CD4-positive, alpha-beta T cell (primary cell): Measurements from ENCODE around the gene MAP1LC3B. TPM values are rescaled to one million over a fixed set of nuclear protein-coding genes. Genes with fewer than 3 reads are reported as not detected.

ENCODE experiments used
- ATAC-seq: fragments of 200-7000 bp; cut with Tn5 transposase; one replicate; pipeline ENCODE4 v1.10.0; 2022; ENCODE audit warnings: mild to moderate bottlenecking; ENCODE audit not compliant: poor library complexity
- CTCF ChIA-PET: fragments of 350-600 bp; sonication (Branson Sonifier 250); formaldehyde crosslinking; loops from one replicate; lab custom pipeline; 2021; ENCODE audit warnings: antibody characterized with exemption, inconsistent platforms; lab: Charles Lee
- POLR2A ChIA-PET: fragments of 350-600 bp; sonication (Branson Sonifier 250); formaldehyde crosslinking; loops from one replicate; lab custom pipeline; 2021; ENCODE audit warnings: antibody characterized with exemption, inconsistent platforms; lab: Charles Lee
- DNase-seq, 14 experiments: peaks; one replicate each; pipeline ENCODE4 v3.0.0-alpha.2; 2013 to 2020; ENCODE audit warnings: mixed read lengths in 2 of 14
- H3K27ac ChIP-seq, 2 donors: one replicate each; pipeline versions ENCODE4 v1.5.1 to v1.7.0; 2013; ENCODE audit warnings: low read length in 2 of 2, low read depth in 1 of 2, mild to moderate bottlenecking in 1 of 2
- H3K27me3 ChIP-seq, 2 experiments: 1 replicate in 1 of 2; 2 replicates in 1 of 2; pipeline versions ENCODE4 v1.6.1 to v1.7.0; 2013; ENCODE audit warnings: low read length in 2 of 2, control low read depth in 1 of 2, mild to moderate bottlenecking in 1 of 2, moderate library complexity in 1 of 2; ENCODE audit not compliant: insufficient read depth in 2 of 2, control insufficient read depth in 1 of 2
- H3K36me3 ChIP-seq: one replicate; pipeline ENCODE4 v1.6.1; 2013; ENCODE audit warnings: low read length, control low read depth; ENCODE audit not compliant: insufficient read depth
- H3K4me1 ChIP-seq: one replicate; pipeline ENCODE4 v1.6.1; 2013; ENCODE audit warnings: low read length, control low read depth; ENCODE audit not compliant: insufficient read depth
- H3K4me3 ChIP-seq: one replicate; pipeline ENCODE4 v1.5.1; 2013; ENCODE audit warnings: mild to moderate bottlenecking, low read length, moderate library complexity
- H3K9me3 ChIP-seq, 2 experiments: 1 replicate in 1 of 2; 2 replicates in 1 of 2; pipeline versions ENCODE4 v1.6.1 to v1.7.0; 2013; ENCODE audit warnings: low read length in 2 of 2, mild to moderate bottlenecking in 2 of 2, control low read depth in 1 of 2, moderate library complexity in 1 of 2; ENCODE audit not compliant: control insufficient read depth in 1 of 2, insufficient read depth in 1 of 2
- H3K27ac Mint-ChIP-seq: one replicate; pipeline ENCODE4 v1.8.0; 2020; ENCODE audit warnings: mixed read lengths
- H3K27me3 Mint-ChIP-seq: one replicate; pipeline ENCODE4 v1.8.0; 2021; ENCODE audit warnings: mixed read lengths
- H3K36me3 Mint-ChIP-seq: one replicate; pipeline ENCODE4 v1.8.0; 2021; ENCODE audit warnings: low read depth, mixed read lengths
- H3K4me1 Mint-ChIP-seq: one replicate; pipeline ENCODE4 v1.8.0; 2021; ENCODE audit warnings: low read depth, mixed read lengths
- H3K4me3 Mint-ChIP-seq: one replicate; pipeline ENCODE4 v1.8.0; 2020; ENCODE audit warnings: mild to moderate bottlenecking, mixed read lengths
- H3K9me3 Mint-ChIP-seq: one replicate; pipeline ENCODE4 v1.8.0; 2020; ENCODE audit warnings: mixed read lengths
- intact Hi-C, 2 experiments: fragments of 100-400 bp; cut with DNase I in 1 of 2; cut with micrococcal nuclease in 1 of 2; formaldehyde crosslinking; loops; one replicate each; pipeline versions ENCODE4 v1.15.1 to v1.9.0; 2023 to 2025; cut with DNase I, micrococcal nuclease
- total RNA-seq, 174 experiments: library from RNA in 2 of 174; stranded (reverse) in 2 of 174; gene quantifications; one replicate each; pipeline ENCODE4 v1.2.3 and lab custom pipeline; 2021 to 2026
- TF ChIP-seq, protein P1 (sequence below): fragments of 200-600 bp; IDR thresholded peaks from one replicate; pipeline ENCODE4 v1.8.0; 2022; ENCODE audit warnings: antibody characterized with exemption, mild to moderate bottlenecking

MAP1LC3B gene
- total RNA-seq, 2 experiments from 2014 or later, result 92.4 to 96.6 TPM

DNA sequence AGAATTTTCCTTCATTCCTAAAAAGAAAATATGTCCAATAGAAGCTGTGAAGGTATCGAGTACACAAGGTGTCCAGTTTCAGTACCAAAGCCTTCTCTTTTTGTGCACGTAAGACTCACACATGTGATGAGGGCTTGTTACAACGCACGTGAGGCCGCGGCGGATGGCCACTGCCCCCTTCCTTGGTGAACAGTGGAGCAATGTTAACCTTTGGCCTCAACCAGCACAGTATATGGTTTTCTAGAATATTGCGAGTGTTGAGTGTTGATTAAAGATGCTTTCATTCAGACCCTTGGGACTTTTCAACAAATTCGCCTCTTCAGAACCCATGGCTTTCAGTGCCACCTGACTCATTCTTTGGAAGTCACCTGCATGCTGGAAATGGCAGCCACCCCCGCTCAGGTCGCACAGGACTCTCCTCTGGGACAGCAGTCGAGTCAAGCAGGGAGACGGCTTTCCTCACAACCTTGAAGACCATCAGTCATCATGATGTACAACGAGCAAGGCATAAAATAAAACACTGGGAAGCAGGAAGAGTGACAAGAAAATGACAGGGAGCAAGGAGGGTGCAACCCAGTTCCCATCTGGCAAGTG, 14.5 kb downstream of the MAP1LC3B start:
- Histone ChIP-seq H3K9me3 (no peaks in the 10 kb centered on the region), H3K36me3 (peaks cover 71% of the 10 kb centered on the region), H3K27me3 (no peaks in the 10 kb centered on the region), H3K27ac (no peak overlapping the region), H3K4me3 (no peak overlapping the region), H3K4me1 (no peaks in the 10 kb centered on the region)
- intact Hi-C loops, result no loop called here
- Mint-ChIP-seq H3K9me3 (no peaks in the 10 kb centered on the region), H3K4me1 (no peaks in the 10 kb centered on the region), H3K27ac (peak overlapping the region; percentile 58), H3K27me3 (no peaks in the 10 kb centered on the region), H3K36me3 (peaks cover 72% of the 10 kb centered on the region), H3K4me3 (no peak overlapping the region)
- CTCF ChIA-PET, result no interaction called here
- DNase-seq (no peak), ATAC-seq (no peak)
- POLR2A ChIA-PET, result interaction anchor here (0.6 to 1.1 kb wide), 2 partner anchors 18 to 23 kb away, joined by 3 read pairs; partner anchors contain the start of gene FBXO31
- TF ChIP-seq, protein P1, sequence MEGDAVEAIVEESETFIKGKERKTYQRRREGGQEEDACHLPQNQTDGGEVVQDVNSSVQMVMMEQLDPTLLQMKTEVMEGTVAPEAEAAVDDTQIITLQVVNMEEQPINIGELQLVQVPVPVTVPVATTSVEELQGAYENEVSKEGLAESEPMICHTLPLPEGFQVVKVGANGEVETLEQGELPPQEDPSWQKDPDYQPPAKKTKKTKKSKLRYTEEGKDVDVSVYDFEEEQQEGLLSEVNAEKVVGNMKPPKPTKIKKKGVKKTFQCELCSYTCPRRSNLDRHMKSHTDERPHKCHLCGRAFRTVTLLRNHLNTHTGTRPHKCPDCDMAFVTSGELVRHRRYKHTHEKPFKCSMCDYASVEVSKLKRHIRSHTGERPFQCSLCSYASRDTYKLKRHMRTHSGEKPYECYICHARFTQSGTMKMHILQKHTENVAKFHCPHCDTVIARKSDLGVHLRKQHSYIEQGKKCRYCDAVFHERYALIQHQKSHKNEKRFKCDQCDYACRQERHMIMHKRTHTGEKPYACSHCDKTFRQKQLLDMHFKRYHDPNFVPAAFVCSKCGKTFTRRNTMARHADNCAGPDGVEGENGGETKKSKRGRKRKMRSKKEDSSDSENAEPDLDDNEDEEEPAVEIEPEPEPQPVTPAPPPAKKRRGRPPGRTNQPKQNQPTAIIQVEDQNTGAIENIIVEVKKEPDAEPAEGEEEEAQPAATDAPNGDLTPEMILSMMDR, result no peak

DNA sequence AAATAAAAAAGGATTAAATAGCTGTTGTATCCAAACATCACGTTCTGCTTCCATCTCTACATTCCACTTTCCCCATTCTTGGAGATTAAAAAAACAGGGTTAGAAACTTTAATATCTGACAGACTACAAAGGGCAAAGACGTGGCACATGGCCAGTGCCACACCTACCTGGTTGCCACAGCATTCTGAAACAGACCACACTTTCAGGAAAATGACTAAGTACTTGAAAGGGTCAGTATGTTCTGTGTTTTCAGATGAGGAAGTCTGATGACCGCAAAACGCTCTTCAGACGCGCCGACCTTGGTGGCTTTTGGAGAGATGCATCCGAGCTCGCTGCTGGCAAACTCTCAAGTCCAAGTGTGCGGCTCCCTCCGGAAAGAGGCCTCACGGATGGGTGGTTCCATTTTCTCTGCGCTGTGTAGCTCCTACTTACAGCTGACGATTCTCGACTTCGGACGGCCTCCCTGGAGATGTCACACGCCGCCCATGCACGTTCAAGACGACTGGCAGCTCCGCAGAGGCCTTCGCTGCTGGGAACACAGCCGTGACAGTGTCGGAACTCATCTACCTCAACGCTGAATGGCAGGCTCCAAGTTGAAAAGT, 15.5 kb downstream of the MAP1LC3B start:
- no peaks in the 10 kb centered on the region for H3K9me3 ChIP-seq
- no peak overlapping the region for H3K4me3 ChIP-seq
- Mint-ChIP-seq H3K36me3 (peaks cover 71% of the 10 kb centered on the region), H3K27ac (peak overlapping the region; percentile 58), H3K9me3 (no peaks in the 10 kb centered on the region), H3K27me3 (no peaks in the 10 kb centered on the region), H3K4me3 (no peak overlapping the region), H3K4me1 (no peaks in the 10 kb centered on the region)
- H3K36me3 ChIP-seq, result peaks cover 74% of the 10 kb centered on the region
- intact Hi-C loops, result no loop called here
- TF ChIP-seq, protein P1, result no peak
- DNase-seq (peak in 5 of 14 experiments; percentile 18 to 63 (median 22)), ATAC-seq (peak; percentile 54)
- POLR2A ChIA-PET, result interaction anchor here (0.6 kb wide), 1 partner anchor 17 kb away, joined by 3 read pairs; no protein-coding TSS in a partner anchor
- H3K27ac ChIP-seq, result no peak overlapping the region
- H3K27me3 ChIP-seq, result no peaks in the 10 kb centered on the region
- H3K4me1 ChIP-seq, result no peaks in the 10 kb centered on the region
- CTCF ChIA-PET, result interaction anchor here (0.5 to 0.7 kb wide), 2 partner anchors 9 to 10 kb away, joined by 3 read pairs; no protein-coding TSS in a partner anchor

DNA sequence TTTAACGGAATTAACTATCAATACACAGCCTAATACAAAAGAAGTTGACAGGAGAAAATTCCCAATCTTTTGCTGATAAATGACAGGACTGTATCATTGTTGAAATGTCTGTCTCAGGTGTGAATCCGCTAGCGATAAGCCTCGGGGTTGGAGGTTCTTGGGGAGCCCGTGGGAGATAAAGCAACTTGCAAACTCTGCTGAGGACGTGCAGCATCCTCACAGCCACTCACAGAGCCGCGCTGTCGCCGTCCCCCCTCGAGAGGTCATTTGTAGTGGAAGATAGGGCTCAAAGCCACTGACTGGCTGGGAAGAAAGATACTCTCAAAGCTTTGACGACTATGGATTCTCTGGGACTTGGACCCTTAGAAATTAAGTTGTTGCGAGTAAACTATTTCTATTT, 17.0 kb downstream of the MAP1LC3B start:
- Mint-ChIP-seq H3K36me3 (peaks cover 70% of the 10 kb centered on the region), H3K4me1 (no peaks in the 10 kb centered on the region), H3K9me3 (no peaks in the 10 kb centered on the region), H3K27ac (no peak overlapping the region), H3K4me3 (no peak overlapping the region), H3K27me3 (no peaks in the 10 kb centered on the region)
- no peak for ATAC-seq
- no peak overlapping the region for H3K4me3 ChIP-seq
- DNase-seq, result no peak
- ChIA-PET POLR2A (no interaction called here), CTCF (no interaction called here)
- no peaks in the 10 kb centered on the region for H3K4me1 ChIP-seq
- TF ChIP-seq, protein P1, result no peak
- intact Hi-C loops, result no loop called here
- H3K27me3 ChIP-seq, result no peaks in the 10 kb centered on the region
- no peak overlapping the region for H3K27ac ChIP-seq
- peaks cover 69% of the 10 kb centered on the region for H3K36me3 ChIP-seq
- no peaks in the 10 kb centered on the region for H3K9me3 ChIP-seq
